ENCODE measurements around the gene EDDM13. TPM values are rescaled to one million over a fixed set of nuclear protein-coding genes. Genes with fewer than 3 reads are reported as not detected.
"Not testable (repeated sequence)": the region's sequence is repeated elsewhere in the genome, so short reads cannot be mapped to it uniquely, and the experiment has no call there.

Gene EDDM13
- total RNA-seq, 1 donor: not detected

- no peak overlapping the region for H3K4me3 ChIP-seq (ENCODE audit: low read depth, low read length)
- TF ChIP-seq CTCF (IDR thresholded peaks at IDR 0.05; ENCODE audit: insufficient read depth, low read length): peak; percentile 39
- peak; percentile 71 for DNase-seq (ENCODE audit: low read depth)
Measured at GRCh38 chr19:56253737-56254136, 18.8 kb upstream of the EDDM13 start.

DNA sequence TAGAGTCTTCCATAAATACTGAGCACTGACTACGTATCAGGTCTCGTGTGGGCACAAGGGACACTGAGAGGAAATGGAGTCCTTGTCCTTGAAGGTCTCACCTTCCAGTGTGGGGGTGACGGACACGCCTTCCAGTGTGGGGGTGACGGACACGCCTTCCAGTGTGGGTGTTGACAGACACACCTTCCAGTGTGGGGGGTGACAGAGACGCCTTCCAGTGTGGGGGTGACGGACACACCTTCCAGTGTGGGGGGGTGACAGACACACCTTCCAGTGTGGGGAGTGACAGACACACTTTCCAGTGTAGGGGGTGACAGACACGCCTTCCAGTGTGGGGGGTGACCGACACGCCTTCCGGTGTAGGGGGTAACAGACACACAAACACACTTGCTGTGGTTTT lies 14.3 kb upstream of the EDDM13 start:
- DNase-seq (ENCODE audit: low read depth): no peak
- TF ChIP-seq CTCF (IDR thresholded peaks at IDR 0.05; ENCODE audit: insufficient read depth, low read length): no peak
- no peak overlapping the region for H3K4me3 ChIP-seq (ENCODE audit: low read depth, low read length)

GRCh38 chr19:56261145-56261544 lies 11.4 kb upstream of the EDDM13 start:
- no peak for DNase-seq (ENCODE audit: low read depth)
- no peak for TF ChIP-seq CTCF (IDR thresholded peaks at IDR 0.05; ENCODE audit: insufficient read depth, low read length)
- no peak overlapping the region for H3K4me3 ChIP-seq (ENCODE audit: low read depth, low read length)

DNA sequence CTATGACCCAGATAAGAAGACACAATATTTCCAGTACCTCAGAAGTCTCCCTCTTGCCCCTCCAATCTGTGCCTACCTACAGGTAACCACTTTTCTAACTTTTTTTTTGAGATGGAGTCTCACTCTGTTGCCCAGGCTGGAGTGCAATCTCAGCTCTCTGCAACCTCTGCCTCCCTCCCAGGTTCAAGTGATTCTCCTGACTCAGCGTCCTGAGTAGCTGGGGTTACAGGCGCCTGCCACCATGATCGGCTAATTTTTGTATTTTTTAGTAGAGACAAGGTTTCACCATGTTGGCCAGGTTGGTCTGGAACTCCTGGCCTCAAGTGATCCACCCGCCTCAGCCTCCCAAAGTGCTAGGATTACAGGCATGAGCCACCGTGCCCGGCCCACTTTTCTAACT lies 10.6 kb upstream of the EDDM13 start:
- not testable (repeated sequence) for H3K4me3 ChIP-seq (ENCODE audit: low read depth, low read length); DNase-seq (ENCODE audit: low read depth)

GRCh38 chr19:56263319-56263718 lies 9.2 kb upstream of the EDDM13 start:
- DNase-seq (ENCODE audit: low read depth): no peak
- no peak for TF ChIP-seq CTCF (IDR thresholded peaks at IDR 0.05; ENCODE audit: insufficient read depth, low read length)
- no peak overlapping the region for H3K4me3 ChIP-seq (ENCODE audit: low read depth, low read length)

- H3K4me3 ChIP-seq (ENCODE audit: low read depth, low read length): no peak overlapping the region
- no peak for DNase-seq (ENCODE audit: low read depth)
- no peak for TF ChIP-seq CTCF (IDR thresholded peaks at IDR 0.05; ENCODE audit: insufficient read depth, low read length)
Measured at GRCh38 chr19:56266051-56266450, 6.5 kb upstream of the EDDM13 start.

GRCh38 chr19:56269348-56269747 lies 3.2 kb upstream of the EDDM13 start:
- TF ChIP-seq CTCF (IDR thresholded peaks at IDR 0.05; ENCODE audit: insufficient read depth, low read length): no peak
- H3K4me3 ChIP-seq (ENCODE audit: low read depth, low read length): no peak overlapping the region
- no peak for DNase-seq (ENCODE audit: low read depth)

Measured in fibroblast of the aortic adventitia (primary cell).